H1 (cell line): ENCODE results near the gene SRRM5.

Experiments
- CREB1 ChIP-seq: IDR thresholded peaks from 2 replicates; pipeline ENCODE4 v1.6.1; 2012; ENCODE audit warnings: inconsistent platforms
- KDM1A ChIP-seq: fragments of 200-600, 300-600 bp; sonication (generic); IDR thresholded peaks from 2 replicates; pipeline ENCODE4 v1.7.1; 2016; ENCODE audit warnings: mild to moderate bottlenecking, low read length, borderline replicate concordance
- KDM4A ChIP-seq: IDR thresholded peaks from one replicate; pipeline ENCODE4 v1.7.1; 2012; ENCODE audit warnings: low read depth, mild to moderate bottlenecking, moderate library complexity, low read length, inconsistent platforms; ENCODE audit not compliant: severe bottlenecking
- POLR2A ChIP-seq, 2 experiments: IDR thresholded peaks; 1 replicate in 1 of 2; 2 replicates in 1 of 2; pipeline ENCODE4 v1.6.1; 2011; ENCODE audit warnings: low read depth in 2 of 2, low read length in 2 of 2, mild to moderate bottlenecking in 2 of 2; ENCODE audit errors: control extremely low read depth in 1 of 2
- POLR2AphosphoS5 ChIP-seq: IDR thresholded peaks from 2 replicates; pipeline ENCODE4 v1.6.1; 2011; ENCODE audit warnings: low read depth, low read length
- RAD21 ChIP-seq, 2 experiments: IDR thresholded peaks in 1 of 2; conservative IDR thresholded peaks in 1 of 2; 2 replicates each; pipeline ENCODE4 v1.6.1; 2011; ENCODE audit warnings: low read depth in 2 of 2, low read length in 2 of 2, improper control_type of control experiment in 1 of 2, inconsistent platforms in 1 of 2, mild to moderate bottlenecking in 1 of 2, moderate library complexity in 1 of 2
- RFX5 ChIP-seq: IDR thresholded peaks from 2 replicates; pipeline ENCODE4 v1.6.1; 2011; ENCODE audit warnings: low read depth, low read length, improper control_type of control experiment, borderline replicate concordance
- TF ChIP-seq, protein P1 (sequence below), 3 experiments: IDR thresholded peaks; 1 replicate in 2 of 3; 2 replicates in 1 of 3; pipeline versions ENCODE4 v1.5.1 to v1.6.1; 2011; ENCODE audit warnings: low read length in 3 of 3, mild to moderate bottlenecking in 3 of 3, inconsistent platforms in 2 of 3, low read depth in 1 of 3, moderate library complexity in 1 of 3; ENCODE audit not compliant: insufficient read depth in 1 of 3; ENCODE audit errors: control extremely low read depth in 1 of 3
- TF ChIP-seq, protein P2 (sequence below): IDR thresholded peaks from 2 replicates; pipeline ENCODE4 v1.6.1; 2012; ENCODE audit warnings: inconsistent platforms

GRCh38 chr19:43623889-43624670, 12.2 kb downstream of the SRRM5 start:
- TF ChIP-seq, protein P1, sequence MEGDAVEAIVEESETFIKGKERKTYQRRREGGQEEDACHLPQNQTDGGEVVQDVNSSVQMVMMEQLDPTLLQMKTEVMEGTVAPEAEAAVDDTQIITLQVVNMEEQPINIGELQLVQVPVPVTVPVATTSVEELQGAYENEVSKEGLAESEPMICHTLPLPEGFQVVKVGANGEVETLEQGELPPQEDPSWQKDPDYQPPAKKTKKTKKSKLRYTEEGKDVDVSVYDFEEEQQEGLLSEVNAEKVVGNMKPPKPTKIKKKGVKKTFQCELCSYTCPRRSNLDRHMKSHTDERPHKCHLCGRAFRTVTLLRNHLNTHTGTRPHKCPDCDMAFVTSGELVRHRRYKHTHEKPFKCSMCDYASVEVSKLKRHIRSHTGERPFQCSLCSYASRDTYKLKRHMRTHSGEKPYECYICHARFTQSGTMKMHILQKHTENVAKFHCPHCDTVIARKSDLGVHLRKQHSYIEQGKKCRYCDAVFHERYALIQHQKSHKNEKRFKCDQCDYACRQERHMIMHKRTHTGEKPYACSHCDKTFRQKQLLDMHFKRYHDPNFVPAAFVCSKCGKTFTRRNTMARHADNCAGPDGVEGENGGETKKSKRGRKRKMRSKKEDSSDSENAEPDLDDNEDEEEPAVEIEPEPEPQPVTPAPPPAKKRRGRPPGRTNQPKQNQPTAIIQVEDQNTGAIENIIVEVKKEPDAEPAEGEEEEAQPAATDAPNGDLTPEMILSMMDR (IDR thresholded peaks at IDR 0.05; ENCODE audit: control extremely low read depth in 1 of 3, insufficient read depth in 1 of 3, low read depth in 1 of 3, low read length in 3 of 3), result no peak
- TF ChIP-seq KDM1A (no peak), RAD21 (IDR thresholded peaks at IDR 0.05 in 1 of 2, conservative IDR thresholded peaks at IDR 0.05 in 1 of 2; ENCODE audit: low read depth in 2 of 2, low read length in 2 of 2) (no peak), RFX5 (no peak), POLR2AphosphoS5 (no peak), KDM4A (no peak), POLR2A (IDR thresholded peaks at IDR 0.05; ENCODE audit: control extremely low read depth in 1 of 2, low read depth in 2 of 2, low read length in 2 of 2) (no peak), CREB1 (no peak)
- TF ChIP-seq, protein P2, sequence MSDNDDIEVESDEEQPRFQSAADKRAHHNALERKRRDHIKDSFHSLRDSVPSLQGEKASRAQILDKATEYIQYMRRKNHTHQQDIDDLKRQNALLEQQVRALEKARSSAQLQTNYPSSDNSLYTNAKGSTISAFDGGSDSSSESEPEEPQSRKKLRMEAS, result no peak
